ENCODE data around the gene KMT2A. TPM values are rescaled to one million over a fixed set of nuclear protein-coding genes. Genes with fewer than 3 reads are reported as not detected.
"Not testable (repeated sequence)": the region's sequence is repeated elsewhere in the genome, so short reads cannot be mapped to it uniquely, and the experiment has no call there.

Gene KMT2A
- total and polyA plus RNA-seq, 12 donors = 4.1 to 44.5 (median 34.6) TPM

- WGBS, 2 donors = 0 to 1% methylated on average over 51 of the region's 51 CpGs
- H3K27me3 ChIP-seq = no peaks in the 10 kb centered on the region
- H3K4me1 ChIP-seq = peaks cover 3 to 53% (median 46%) of the 10 kb centered on the region in 9 donors
- intact Hi-C loops (cut with DNase I) = loop anchor here in 7 of 10 donors (2.0 to 5.0 kb wide), 5 partner anchors 35 to 87 kb away; partner anchors contain the start of gene KMT2A (in 5 of the 7)
- TF ChIP-seq CTCF (IDR thresholded peaks at IDR 0.05) = peak in 3 of 9 donors; percentile 18 to 42 (median 37)
- H3K9me3 ChIP-seq = no peaks in the 10 kb centered on the region
- peak; percentile 92 to 95 for DNase-seq
- peak within 1 kb of the TSS; percentile 61 to 97 (median 88) for H3K4me3 ChIP-seq
- peaks cover 0 to 59% (median 7%) of the 10 kb centered on the region in 9 donors for H3K36me3 ChIP-seq
- peak within 1 kb of the TSS; percentile 88 to 97 (median 94) for H3K27ac ChIP-seq
- ATAC-seq = peak; percentile 86 to 94 (median 91)
These were observed 35.0 kb upstream of the KMT2A start, which contains the start of gene ATP5MG for GRCh38 chr11:118401151-118401879. Gene ATP5MG, plus strand, starts transcription at chr11:118401606. Its CDS starts 60 bp downstream, at chr11:118401666.

- DNase-seq (no peak), ATAC-seq (peak; percentile 7 to 56 (median 26))
- intact Hi-C loops (cut with DNase I) = loop anchor here in 7 of 10 donors (2.0 to 5.0 kb wide), 6 partner anchors 33 to 87 kb away; partner anchors contain the start of gene KMT2A (in 6 of the 7)
- TF ChIP-seq CTCF (IDR thresholded peaks at IDR 0.05) = no peak
- 1 to 2% methylated on average over 22 of the region's 22 CpGs for WGBS, 2 donors
- peak overlapping the region; percentile 88 to 97 (median 94) for H3K27ac ChIP-seq
- no peaks in the 10 kb centered on the region for H3K27me3 ChIP-seq
- H3K36me3 ChIP-seq = peaks cover 0 to 59% (median 10%) of the 10 kb centered on the region in 9 donors
- H3K4me3 ChIP-seq = peak overlapping the region; percentile 61 to 97 (median 88)
- H3K9me3 ChIP-seq = no peaks in the 10 kb centered on the region
- peaks cover 3 to 60% (median 54%) of the 10 kb centered on the region in 9 donors for H3K4me1 ChIP-seq
These were observed 34.3 kb upstream of the KMT2A start for GRCh38 chr11:118401880-118402590.

- intact Hi-C loops (cut with DNase I) = loop anchor here in 7 of 10 donors (2.0 to 5.0 kb wide), 5 partner anchors 32 to 86 kb away; partner anchors contain the start of gene KMT2A (in 4 of the 7)
- H3K27ac ChIP-seq = peak overlapping the region in 9 of 10 donors; percentile 88 to 97 (median 94)
These were observed 33.7 kb upstream of the KMT2A start for GRCh38 chr11:118402594-118402993.

GRCh38 chr11:118406599-118407166 is 29.6 kb upstream of the KMT2A start:
- no peak overlapping the region for H3K27ac ChIP-seq
- H3K4me1 ChIP-seq = peaks cover 3 to 77% (median 58%) of the 10 kb centered on the region in 9 donors
- H3K36me3 ChIP-seq = peaks cover 0 to 72% (median 24%) of the 10 kb centered on the region in 9 donors
- ATAC-seq (peak in 1 of 8 donors; percentile 48), DNase-seq (peak in 1 of 2 donors; percentile 18)
- intact Hi-C loops (cut with DNase I) = no loop called here
- no peak overlapping the region for H3K4me3 ChIP-seq
- WGBS, 2 donors = 34 to 40% methylated on average over 7 of the region's 7 CpGs
- no peaks in the 10 kb centered on the region for H3K27me3 ChIP-seq
- no peaks in the 10 kb centered on the region for H3K9me3 ChIP-seq
- TF ChIP-seq CTCF (IDR thresholded peaks at IDR 0.05) = no peak

More at GRCh38 chr11:118402594-118402993, 33.7 kb upstream of the KMT2A start:
- Histone ChIP-seq H3K4me3 (peak overlapping the region; percentile 61 to 97 (median 88)), H3K4me1 (peaks cover 3 to 62% (median 58%) of the 10 kb centered on the region in 9 donors), H3K36me3 (peaks cover 0 to 59% (median 13%) of the 10 kb centered on the region in 9 donors)
- not testable (repeated sequence) for H3K27me3 ChIP-seq, ATAC-seq, DNase-seq, H3K9me3 ChIP-seq
- WGBS, 2 donors = 64 to 73% methylated on average over 7 of the region's 7 CpGs

Measured in heart right ventricle (tissue), 16 donors.